ENCODE measurements around the gene SLC2A3.

DNA sequence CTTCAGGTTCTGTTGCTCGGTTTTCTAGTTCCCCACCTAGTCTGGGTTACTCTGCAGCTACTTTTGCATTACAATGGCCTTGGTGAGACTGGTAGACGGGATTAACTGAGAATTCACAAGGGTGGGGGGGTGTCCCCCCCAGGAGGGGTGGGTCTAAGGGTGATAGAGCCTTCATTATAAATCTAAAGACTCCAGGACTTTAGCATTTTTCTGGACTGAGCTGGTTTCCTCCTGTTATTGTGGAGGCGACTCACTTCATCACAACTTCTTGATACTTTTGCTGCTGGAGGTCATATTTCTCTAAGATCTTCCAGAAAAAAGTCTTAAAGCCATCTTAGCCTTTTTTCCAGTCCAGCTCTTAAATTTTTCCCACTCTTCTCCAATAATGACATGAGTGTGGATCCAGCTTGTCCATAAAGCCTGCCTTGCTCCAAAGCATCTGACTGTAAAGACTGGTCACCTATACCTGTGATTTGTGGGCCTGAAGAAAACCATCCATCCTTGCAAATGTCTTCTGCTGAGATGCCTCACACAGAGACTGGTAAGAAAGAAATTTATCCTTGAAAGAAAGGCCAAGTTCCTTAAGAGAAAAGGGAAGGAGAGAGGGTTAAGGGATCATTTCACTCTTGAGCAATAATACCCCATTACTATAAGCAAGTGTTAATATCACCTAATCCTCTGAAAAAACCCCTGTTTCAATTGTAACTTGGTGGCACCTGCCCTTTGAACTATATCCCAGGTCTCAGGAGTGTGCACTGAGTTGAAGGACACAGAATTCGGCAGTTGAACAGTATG, 43.6 kb downstream of the SLC2A3 start:
- no peak for TF ChIP-seq POLR2A (IDR thresholded peaks at IDR 0.05)
- TF ChIP-seq, protein P1, sequence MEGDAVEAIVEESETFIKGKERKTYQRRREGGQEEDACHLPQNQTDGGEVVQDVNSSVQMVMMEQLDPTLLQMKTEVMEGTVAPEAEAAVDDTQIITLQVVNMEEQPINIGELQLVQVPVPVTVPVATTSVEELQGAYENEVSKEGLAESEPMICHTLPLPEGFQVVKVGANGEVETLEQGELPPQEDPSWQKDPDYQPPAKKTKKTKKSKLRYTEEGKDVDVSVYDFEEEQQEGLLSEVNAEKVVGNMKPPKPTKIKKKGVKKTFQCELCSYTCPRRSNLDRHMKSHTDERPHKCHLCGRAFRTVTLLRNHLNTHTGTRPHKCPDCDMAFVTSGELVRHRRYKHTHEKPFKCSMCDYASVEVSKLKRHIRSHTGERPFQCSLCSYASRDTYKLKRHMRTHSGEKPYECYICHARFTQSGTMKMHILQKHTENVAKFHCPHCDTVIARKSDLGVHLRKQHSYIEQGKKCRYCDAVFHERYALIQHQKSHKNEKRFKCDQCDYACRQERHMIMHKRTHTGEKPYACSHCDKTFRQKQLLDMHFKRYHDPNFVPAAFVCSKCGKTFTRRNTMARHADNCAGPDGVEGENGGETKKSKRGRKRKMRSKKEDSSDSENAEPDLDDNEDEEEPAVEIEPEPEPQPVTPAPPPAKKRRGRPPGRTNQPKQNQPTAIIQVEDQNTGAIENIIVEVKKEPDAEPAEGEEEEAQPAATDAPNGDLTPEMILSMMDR (IDR thresholded peaks at IDR 0.05): no peak

Measured in Peyer's patch (tissue), 4 donors.